SK-N-MC (cell line): ENCODE data around the gene CNMD.

Source experiments
- EZH2 ChIP-seq: fragments of 200-600 bp; sonication (generic); IDR thresholded peaks from one replicate; pipeline ENCODE4 v1.6.1; 2017; ENCODE audit warnings: antibody characterized with exemption
- FOXP2 ChIP-seq: optimal IDR thresholded peaks from 2 replicates; pipeline ENCODE3; 2011; ENCODE audit warnings: mild to moderate bottlenecking, moderate library complexity; ENCODE audit not compliant: insufficient read depth; ENCODE audit errors: extremely low read length, control extremely low read depth
- POLR2AphosphoS5 ChIP-seq: IDR thresholded peaks from 2 replicates; pipeline ENCODE4 v1.6.1; 2012; ENCODE audit warnings: mild to moderate bottlenecking, low read depth, low read length, borderline replicate concordance

GRCh38 chr13:52786766-52787165 is 47.1 kb upstream of the CNMD start:
- TF ChIP-seq EZH2 (no peak), POLR2AphosphoS5 (no peak), FOXP2 (no peak)
